HCT116 (cell line): ENCODE results near the gene EDN2. TPM values are rescaled to one million over a fixed set of nuclear protein-coding genes. Genes with fewer than 3 reads are reported as not detected.

ENCODE experiments used
- ATAC-seq: fragments of 200-7000 bp; cut with Tn5 transposase; 2 replicates; pipeline ENCODE4 v1.9.1; 2020; ENCODE audit warnings: mild to moderate bottlenecking, moderate library complexity
- BruUV-seq: library from RNA; stranded (reverse); fragments of 400-500 nt; replicated peaks from 2 replicates; lab custom pipeline; 2021; lab: Mats Ljungman, UMichigan
- CTCF ChIA-PET: fragments of 300-600 bp; sonication (Branson Sonifier 250); formaldehyde crosslinking; loops from one replicate; lab custom pipeline; 2021; ENCODE audit warnings: antibody characterized with exemption; lab: Charles Lee
- POLR2A ChIA-PET: fragments of 300-600, 350-600 bp; sonication (Branson Sonifier 250); formaldehyde crosslinking; loops from one replicate; lab custom pipeline; 2021; ENCODE audit warnings: antibody characterized with exemption; lab: Charles Lee
- RAD21 ChIA-PET, 2 experiments: fragments of 300-600 bp; sonication (Branson Sonifier 250); formaldehyde crosslinking; loops; one replicate each; lab custom pipeline; 2023; ENCODE audit warnings: low total read pairs in 2 of 2; ENCODE audit not compliant: uncharacterized antibody in 2 of 2, unreplicated experiment in 2 of 2, low non-redundant PET in 1 of 2; lab: Charles Lee
- DNase-seq: peaks from one replicate; pipeline ENCODE4 v3.0.0-alpha.2; 2010; ENCODE audit warnings: low read depth, low spot score
- H2AFZ ChIP-seq: fragments of 200-600 bp; shearing (Covaris generic), sonication (generic); 2 replicates; pipeline ENCODE4 v1.6.1; 2017; ENCODE audit warnings: low read depth, mixed run types, mixed read lengths, antibody characterized with exemption, low read length; ENCODE audit not compliant: poor library complexity, severe bottlenecking
- H3K27ac ChIP-seq: 2 replicates; pipeline ENCODE4 v1.5.1; 2012; ENCODE audit warnings: low read depth, low read length
- H3K27me3 ChIP-seq: fragments of 200-600 bp; sonication (generic); 2 replicates; pipeline ENCODE4 v1.6.1; 2016; ENCODE audit warnings: mixed run types, low read length, mixed read lengths; ENCODE audit not compliant: insufficient read depth
- H3K36me3 ChIP-seq, 2 experiments: fragments of 200-500 bp in 1 of 2; fragments of 200-600 bp in 1 of 2; sonication (Bioruptor generic) in 1 of 2; sonication (generic) in 1 of 2; 2 replicates each; pipeline versions ENCODE4 v1.5.1 to v1.6.1; 2014 to 2016; ENCODE audit warnings: low read length in 2 of 2, inconsistent platforms in 1 of 2, mixed read lengths in 1 of 2, mixed run types in 1 of 2; ENCODE audit not compliant: insufficient read depth in 2 of 2, control insufficient read depth in 1 of 2
- H3K4me1 ChIP-seq, 2 experiments: fragments of 200-600 bp in 1 of 2; sonication (generic) in 1 of 2; 2 replicates each; pipeline versions ENCODE4 v1.5.1 to v1.6.1; 2012 to 2017; ENCODE audit warnings: low read length in 2 of 2, inconsistent platforms in 1 of 2, mild to moderate bottlenecking in 1 of 2, mixed read lengths in 1 of 2, mixed run types in 1 of 2, moderate library complexity in 1 of 2; ENCODE audit not compliant: insufficient read depth in 2 of 2, control insufficient read depth in 1 of 2
- H3K4me2 ChIP-seq: fragments of 200-600 bp; sonication (generic); 2 replicates; pipeline ENCODE4 v1.6.1; 2017; ENCODE audit warnings: mixed run types, low read length, mixed read lengths
- H3K4me3 ChIP-seq, 2 experiments: fragments of 200-600 bp in 1 of 2; sonication (generic) in 1 of 2; replicated peaks in 1 of 2; 2 replicates each; pipeline ENCODE4 v1.5.1; 2011 to 2016; ENCODE audit warnings: low read length in 2 of 2, control low read depth in 1 of 2, low read depth in 1 of 2, mild to moderate bottlenecking in 1 of 2, mixed read lengths in 1 of 2, mixed run types in 1 of 2
- H3K79me2 ChIP-seq: fragments of 200-600 bp; sonication (generic); 2 replicates; pipeline ENCODE4 v1.6.1; 2017; ENCODE audit warnings: mild to moderate bottlenecking, mixed run types, low read length, moderate library complexity, mixed read lengths; ENCODE audit not compliant: insufficient read depth
- H3K9ac ChIP-seq: fragments of 200-600 bp; sonication (generic); 2 replicates; pipeline ENCODE4 v1.6.1; 2016; ENCODE audit warnings: low read length, mixed read lengths
- H3K9me2 ChIP-seq: fragments of 200-600 bp; sonication (generic), shearing (Covaris generic); 2 replicates; pipeline ENCODE4 v1.6.1; 2017; ENCODE audit warnings: mixed run types, mild to moderate bottlenecking, moderate library complexity; ENCODE audit not compliant: insufficient read depth
- H3K9me3 ChIP-seq, 2 experiments: fragments of 200-500 bp in 1 of 2; fragments of 200-600 bp in 1 of 2; sonication (Bioruptor generic) in 1 of 2; sonication (generic) in 1 of 2; 2 replicates each; pipeline ENCODE4 v1.6.1; 2014 to 2017; ENCODE audit warnings: low read length in 2 of 2, mixed read lengths in 2 of 2, inconsistent platforms in 1 of 2, low read depth in 1 of 2, mild to moderate bottlenecking in 1 of 2, mixed run types in 1 of 2, moderate library complexity in 1 of 2; ENCODE audit not compliant: control insufficient read depth in 1 of 2, insufficient read depth in 1 of 2
- H4K20me1 ChIP-seq: fragments of 200-600 bp; sonication (generic), shearing (Covaris generic); 2 replicates; pipeline ENCODE4 v1.6.1; 2017; ENCODE audit warnings: mixed run types, mild to moderate bottlenecking, moderate library complexity; ENCODE audit not compliant: insufficient read depth
- ATF3 ChIP-seq: IDR thresholded peaks from 2 replicates; pipeline ENCODE4 v1.6.1; 2012
- EGR1 ChIP-seq: IDR thresholded peaks from 2 replicates; pipeline ENCODE4 v1.6.1; 2012; ENCODE audit warnings: low read depth
- EZH2 ChIP-seq: fragments of 200-600 bp; sonication (generic); IDR thresholded peaks from 2 replicates; pipeline ENCODE4 v1.6.1; 2017; ENCODE audit warnings: antibody characterized with exemption, mixed run types
- EZH2phosphoT487 ChIP-seq: fragments of 200-600 bp; IDR thresholded peaks from 2 replicates; pipeline ENCODE4 v1.6.1; 2018; ENCODE audit warnings: antibody characterized with exemption, borderline replicate concordance
- FOSL1 ChIP-seq: IDR thresholded peaks from 2 replicates; pipeline ENCODE4 v1.6.1; 2012; ENCODE audit warnings: low read depth
- JUND ChIP-seq: IDR thresholded peaks from 2 replicates; pipeline ENCODE4 v1.6.1; 2012
- POLR2A ChIP-seq: IDR thresholded peaks from 2 replicates; pipeline ENCODE4 v1.7.0; 2011; ENCODE audit warnings: borderline replicate concordance; ENCODE audit not compliant: insufficient read depth, insufficient read length; ENCODE audit errors: extremely low read depth
- POLR2AphosphoS5 ChIP-seq: IDR thresholded peaks from 2 replicates; pipeline ENCODE4 v1.6.1; 2011; ENCODE audit warnings: mild to moderate bottlenecking, low read depth, low read length, moderate library complexity
- RAD21 ChIP-seq: IDR thresholded peaks from 2 replicates; pipeline ENCODE4 v1.6.1; 2012; ENCODE audit warnings: low read depth, mild to moderate bottlenecking
- SIN3A ChIP-seq: IDR thresholded peaks from 2 replicates; pipeline ENCODE4 v1.6.1; 2012; ENCODE audit warnings: low read depth
- SP1 ChIP-seq: IDR thresholded peaks from 2 replicates; pipeline ENCODE4 v1.6.1; 2012; ENCODE audit warnings: low read depth
- TCF7L2 ChIP-seq: IDR thresholded peaks from 2 replicates; pipeline ENCODE4 v1.7.0; 2011; ENCODE audit warnings: borderline replicate concordance, inconsistent platforms; ENCODE audit not compliant: insufficient read depth, insufficient read length; ENCODE audit errors: extremely low read depth
- YY1 ChIP-seq: IDR thresholded peaks from 2 replicates; pipeline ENCODE4 v1.6.1; 2011; ENCODE audit warnings: low read length, low read depth, moderate library complexity, mild to moderate bottlenecking; ENCODE audit not compliant: insufficient replicate concordance; ENCODE audit errors: extremely low read depth
- ZBTB33 ChIP-seq: IDR thresholded peaks from 2 replicates; pipeline ENCODE4 v1.6.1; 2011; ENCODE audit warnings: mild to moderate bottlenecking, low read length, moderate library complexity; ENCODE audit not compliant: insufficient replicate concordance; ENCODE audit errors: extremely low read depth
- ZFX ChIP-seq: fragments of 450-650 bp; IDR thresholded peaks from 2 replicates; pipeline ENCODE4 v1.6.1; 2017
- ZNF274 ChIP-seq: fragments of 200-500 bp; sonication (Bioruptor generic); IDR thresholded peaks from 2 replicates; pipeline ENCODE4 v1.6.1; 2014; ENCODE audit warnings: mild to moderate bottlenecking, low read depth, low read length, inconsistent platforms
- intact Hi-C: fragments of 100-400 bp; cut with micrococcal nuclease; formaldehyde crosslinking; loops from 2 replicates; pipeline ENCODE4 v1.10.0; 2022
- total RNA-seq: library from RNA; stranded (reverse); gene quantifications from one replicate; pipeline ENCODE4 v1.2.1, GENCODE V29; 2021; ENCODE audit not compliant: unreplicated experiment
- TF ChIP-seq, protein P1 (sequence below): IDR thresholded peaks from 2 replicates; pipeline ENCODE4 v1.6.1; 2012; ENCODE audit warnings: low read depth

EDN2 gene
- total RNA-seq, 1 experiment from 2014 or later: not detected

- no peaks in the 10 kb centered on the region for H3K9me2 ChIP-seq
- no peak overlapping the region for H3K4me3 ChIP-seq
- POLR2A ChIA-PET: no interaction called here
- no peaks in the 10 kb centered on the region for H4K20me1 ChIP-seq
- intact Hi-C loops: no loop called here
- RAD21 ChIA-PET: no interaction called here
- H2AFZ ChIP-seq: no peak overlapping the region
- BruUV-seq: no TSS peak
- no peak for TF ChIP-seq FOSL1
- no peak for TF ChIP-seq EGR1
- no peak for TF ChIP-seq JUND
- no peak overlapping the region for H3K4me2 ChIP-seq
- no peaks in the 10 kb centered on the region for H3K9me3 ChIP-seq
- H3K36me3 ChIP-seq: no peaks in the 10 kb centered on the region
- H3K4me1 ChIP-seq: peaks cover 0 to 6% of the 10 kb centered on the region in 2 experiments; a peak in 2 of 4 replicates
- DNase-seq (no peak), ATAC-seq (no peak)
- no peak overlapping the region for H3K9ac ChIP-seq
- CTCF ChIA-PET: no interaction called here
- no peaks in the 10 kb centered on the region for H3K27me3 ChIP-seq
- H3K27ac ChIP-seq: no peak overlapping the region
- no peaks in the 10 kb centered on the region for H3K79me2 ChIP-seq
These were observed 21.0 kb downstream of the EDN2 start for GRCh38 chr1:41463516-41463915.

DNA sequence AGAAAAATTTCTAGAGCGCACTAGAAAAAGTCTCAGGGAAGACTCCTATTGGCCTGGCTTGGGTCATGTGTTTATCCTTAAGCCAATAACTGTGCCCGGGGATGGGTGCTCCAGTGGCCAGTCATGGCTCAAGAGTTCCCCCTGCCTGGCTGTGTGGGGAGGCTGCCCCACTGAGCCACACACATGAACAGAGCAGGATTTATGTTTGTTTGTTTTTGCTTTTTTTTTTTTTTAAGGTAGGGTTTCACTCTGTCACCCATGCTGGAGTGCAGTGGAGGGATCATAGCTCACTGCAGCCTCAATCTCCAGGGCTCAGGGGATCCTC, 21.8 kb downstream of the EDN2 start:
- H3K27me3 ChIP-seq: no peaks in the 10 kb centered on the region
- DNase-seq (no peak), ATAC-seq (peak; percentile 57)
- RAD21 ChIA-PET: no interaction called here
- H3K9ac ChIP-seq: no peak overlapping the region
- no peaks in the 10 kb centered on the region for H4K20me1 ChIP-seq
- H2AFZ ChIP-seq: no peak overlapping the region
- CTCF ChIA-PET: no interaction called here
- H3K9me3 ChIP-seq: no peaks in the 10 kb centered on the region
- H3K36me3 ChIP-seq: no peaks in the 10 kb centered on the region
- no TSS peak for BruUV-seq
- H3K4me3 ChIP-seq: no peak overlapping the region
- no peak overlapping the region for H3K27ac ChIP-seq
- no peak for TF ChIP-seq EZH2phosphoT487
- TF ChIP-seq YY1: no peak
- TF ChIP-seq SIN3A: no peak
- TF ChIP-seq ZBTB33: no peak
- TF ChIP-seq ZNF274: no peak
- TF ChIP-seq RAD21: no peak
- no peak for TF ChIP-seq POLR2A
- TF ChIP-seq SP1: no peak
- TF ChIP-seq TCF7L2: no peak
- no peak for TF ChIP-seq ATF3
- TF ChIP-seq, protein P1, sequence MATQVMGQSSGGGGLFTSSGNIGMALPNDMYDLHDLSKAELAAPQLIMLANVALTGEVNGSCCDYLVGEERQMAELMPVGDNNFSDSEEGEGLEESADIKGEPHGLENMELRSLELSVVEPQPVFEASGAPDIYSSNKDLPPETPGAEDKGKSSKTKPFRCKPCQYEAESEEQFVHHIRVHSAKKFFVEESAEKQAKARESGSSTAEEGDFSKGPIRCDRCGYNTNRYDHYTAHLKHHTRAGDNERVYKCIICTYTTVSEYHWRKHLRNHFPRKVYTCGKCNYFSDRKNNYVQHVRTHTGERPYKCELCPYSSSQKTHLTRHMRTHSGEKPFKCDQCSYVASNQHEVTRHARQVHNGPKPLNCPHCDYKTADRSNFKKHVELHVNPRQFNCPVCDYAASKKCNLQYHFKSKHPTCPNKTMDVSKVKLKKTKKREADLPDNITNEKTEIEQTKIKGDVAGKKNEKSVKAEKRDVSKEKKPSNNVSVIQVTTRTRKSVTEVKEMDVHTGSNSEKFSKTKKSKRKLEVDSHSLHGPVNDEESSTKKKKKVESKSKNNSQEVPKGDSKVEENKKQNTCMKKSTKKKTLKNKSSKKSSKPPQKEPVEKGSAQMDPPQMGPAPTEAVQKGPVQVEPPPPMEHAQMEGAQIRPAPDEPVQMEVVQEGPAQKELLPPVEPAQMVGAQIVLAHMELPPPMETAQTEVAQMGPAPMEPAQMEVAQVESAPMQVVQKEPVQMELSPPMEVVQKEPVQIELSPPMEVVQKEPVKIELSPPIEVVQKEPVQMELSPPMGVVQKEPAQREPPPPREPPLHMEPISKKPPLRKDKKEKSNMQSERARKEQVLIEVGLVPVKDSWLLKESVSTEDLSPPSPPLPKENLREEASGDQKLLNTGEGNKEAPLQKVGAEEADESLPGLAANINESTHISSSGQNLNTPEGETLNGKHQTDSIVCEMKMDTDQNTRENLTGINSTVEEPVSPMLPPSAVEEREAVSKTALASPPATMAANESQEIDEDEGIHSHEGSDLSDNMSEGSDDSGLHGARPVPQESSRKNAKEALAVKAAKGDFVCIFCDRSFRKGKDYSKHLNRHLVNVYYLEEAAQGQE: no peak
- no peak for TF ChIP-seq ZFX
- TF ChIP-seq POLR2AphosphoS5: no peak
- TF ChIP-seq EZH2: no peak
- H3K79me2 ChIP-seq: no peaks in the 10 kb centered on the region
- H3K9me2 ChIP-seq: no peaks in the 10 kb centered on the region
- POLR2A ChIA-PET: no interaction called here
- intact Hi-C loops: no loop called here
- H3K4me1 ChIP-seq: no peaks in the 10 kb centered on the region
- no peak overlapping the region for H3K4me2 ChIP-seq
